SK-N-SH (cell line): Measurements from ENCODE around the gene TIAM2. TPM values are rescaled to one million over a fixed set of nuclear protein-coding genes. Genes with fewer than 3 reads are reported as not detected.
A peak's percentile ranks its signal among the peaks of the same experiment; 100 is the strongest.

Source experiments
- CTCF ChIA-PET: fragments of 300-600, 350-600 bp; formaldehyde crosslinking; extraction: SDS; loops from one replicate; lab custom pipeline; 2021; lab: Yijun Ruan, JAX
- POLR2A ChIA-PET: fragments of 350-600 bp; sonication (Branson Sonifier 250); formaldehyde crosslinking; extraction: SDS; loops from one replicate; lab custom pipeline; 2020; ENCODE audit warnings: antibody characterized with exemption, inconsistent platforms; lab: Yijun Ruan, JAX
- DNase-seq: peaks from one replicate; pipeline ENCODE4 v3.0.0; 2012
- H2AFZ ChIP-seq: fragments of 200-600 bp; sonication (generic); 2 replicates; pipeline ENCODE4 v1.8.1; 2016; ENCODE audit warnings: antibody characterized with exemption, mild to moderate bottlenecking, low read depth
- H3F3A ChIP-seq: fragments of 200-600 bp; sonication (generic); replicated peaks from 2 replicates; pipeline ENCODE3; 2016; ENCODE audit warnings: antibody characterized with exemption, mild to moderate bottlenecking; ENCODE audit not compliant: insufficient read depth
- H3K27ac ChIP-seq, 2 experiments: fragments of 200-500 bp in 1 of 2; fragments of 200-600 bp in 1 of 2; sonication (Bioruptor generic) in 1 of 2; sonication (generic), shearing (Covaris generic) in 1 of 2; 2 replicates each; pipeline versions ENCODE4 v1.5.1 to v1.6.1; 2014 to 2016; ENCODE audit warnings: low read depth in 2 of 2, inconsistent platforms in 1 of 2, low read length in 1 of 2, mild to moderate bottlenecking in 1 of 2, mixed read lengths in 1 of 2
- H3K27me3 ChIP-seq: fragments of 200-600 bp; sonication (generic), shearing (Covaris generic); 2 replicates; pipeline ENCODE4 v1.6.1; 2016; ENCODE audit warnings: mixed run types; ENCODE audit not compliant: insufficient read depth
- H3K36me3 ChIP-seq, 2 experiments: fragments of 200-500 bp in 1 of 2; fragments of 200-600 bp in 1 of 2; sonication (Bioruptor generic) in 1 of 2; sonication (generic) in 1 of 2; replicated peaks in 1 of 2; 2 replicates each; pipeline versions ENCODE3 to v1.5.1; 2014 to 2016; ENCODE audit warnings: low read length in 1 of 2, mild to moderate bottlenecking in 1 of 2; ENCODE audit not compliant: insufficient read depth in 2 of 2, control insufficient read depth in 1 of 2
- H3K4me1 ChIP-seq, 2 experiments: fragments of 200-500 bp in 1 of 2; fragments of 200-600 bp in 1 of 2; sonication (Bioruptor generic) in 1 of 2; sonication (generic), shearing (Covaris generic) in 1 of 2; 2 replicates each; pipeline versions ENCODE4 v1.5.1 to v1.6.1; 2014 to 2016; ENCODE audit warnings: low read depth in 1 of 2, low read length in 1 of 2, mixed run types in 1 of 2; ENCODE audit not compliant: insufficient read depth in 2 of 2, control insufficient read depth in 1 of 2
- H3K4me2 ChIP-seq: fragments of 200-600 bp; sonication (generic), shearing (Covaris generic); 2 replicates; pipeline ENCODE4 v1.6.1; 2017; ENCODE audit warnings: mixed run types
- H3K4me3 ChIP-seq, 2 experiments: fragments of 200-500 bp in 1 of 2; fragments of 200-600 bp in 1 of 2; sonication (Bioruptor generic) in 1 of 2; sonication (generic), shearing (Covaris generic) in 1 of 2; 2 replicates each; pipeline versions ENCODE4 v1.5.1 to v1.8.1; 2014 to 2016; ENCODE audit warnings: low read depth in 2 of 2, inconsistent platforms in 1 of 2, low read length in 1 of 2, mild to moderate bottlenecking in 1 of 2, mixed read lengths in 1 of 2, moderate library complexity in 1 of 2
- H3K79me2 ChIP-seq: fragments of 200-600 bp; sonication (generic); 2 replicates; pipeline ENCODE4 v1.8.1; 2017; ENCODE audit warnings: mild to moderate bottlenecking; ENCODE audit not compliant: insufficient read depth
- H3K9ac ChIP-seq: fragments of 200-600 bp; sonication (generic); 2 replicates; pipeline ENCODE4 v1.6.1; 2017; ENCODE audit warnings: mixed run types
- H3K9me2 ChIP-seq: fragments of 200-600 bp; sonication (generic); 2 replicates; pipeline ENCODE4 v1.6.1; 2017; ENCODE audit warnings: mixed run types
- H3K9me3 ChIP-seq: fragments of 200-600 bp; sonication (generic); 2 replicates; pipeline ENCODE4 v1.6.1; 2017; ENCODE audit warnings: mixed run types, mild to moderate bottlenecking, moderate library complexity
- H4K20me1 ChIP-seq: fragments of 200-600 bp; sonication (generic); 2 replicates; pipeline ENCODE4 v1.6.1; 2017; ENCODE audit warnings: mild to moderate bottlenecking, mixed run types; ENCODE audit not compliant: insufficient read depth
- CTCF ChIP-seq: fragments of 200-600 bp; sonication (generic); IDR thresholded peaks from 2 replicates; pipeline ENCODE4 v1.6.1; 2017; ENCODE audit warnings: antibody characterized with exemption, mild to moderate bottlenecking, moderate library complexity
- ELF1 ChIP-seq: IDR thresholded peaks from 2 replicates; pipeline ENCODE4 v1.4.0; 2012
- EP300 ChIP-seq, 2 experiments: IDR thresholded peaks; 2 replicates each; pipeline versions ENCODE4 v1.4.0 to v1.6.1; 2012; ENCODE audit warnings: borderline replicate concordance in 1 of 2, low read depth in 1 of 2, low read length in 1 of 2
- FOSL2 ChIP-seq: IDR thresholded peaks from 2 replicates; pipeline ENCODE4 v1.4.0; 2012; ENCODE audit warnings: low read depth, mild to moderate bottlenecking, moderate library complexity, borderline replicate concordance
- FOXJ3 ChIP-seq: sonication (generic); formaldehyde crosslinking; IDR thresholded peaks from 2 replicates; pipeline ENCODE4 v1.5.1; 2020; ENCODE audit warnings: mild to moderate bottlenecking, missing genetic modification reagents
- FOXM1 ChIP-seq: IDR thresholded peaks from 2 replicates; pipeline ENCODE4 v1.4.0; 2012; ENCODE audit warnings: low read depth, mild to moderate bottlenecking
- GABPA ChIP-seq: IDR thresholded peaks from 2 replicates; pipeline ENCODE4 v1.4.0; 2012; ENCODE audit warnings: low read depth, mild to moderate bottlenecking
- GATA2 ChIP-seq: sonication (generic); formaldehyde crosslinking; IDR thresholded peaks from 2 replicates; pipeline ENCODE4 v1.5.0; 2020; ENCODE audit warnings: mild to moderate bottlenecking, missing genetic modification reagents
- MEF2A ChIP-seq: IDR thresholded peaks from 2 replicates; pipeline ENCODE4 v1.4.0; 2012; ENCODE audit warnings: low read depth, borderline replicate concordance
- NFIC ChIP-seq: IDR thresholded peaks from 2 replicates; pipeline ENCODE4 v1.4.0; 2012; ENCODE audit warnings: borderline replicate concordance
- NRF1 ChIP-seq: IDR thresholded peaks from 2 replicates; pipeline ENCODE4 v1.6.1; 2012; ENCODE audit warnings: low read depth, mild to moderate bottlenecking, low read length
- RAD21 ChIP-seq: IDR thresholded peaks from 2 replicates; pipeline ENCODE4 v1.6.1; 2012; ENCODE audit warnings: mild to moderate bottlenecking, low read length
- RCOR1 ChIP-seq: fragments of 150-350 bp; IDR thresholded peaks from 2 replicates; pipeline ENCODE4 v1.6.1; 2017; ENCODE audit warnings: antibody characterized with exemption, low read length
- REST ChIP-seq: IDR thresholded peaks from 2 replicates; pipeline ENCODE4 v1.6.1; 2012; ENCODE audit warnings: mild to moderate bottlenecking, low read depth, low read length, moderate library complexity
- RFX5 ChIP-seq: IDR thresholded peaks from 2 replicates; pipeline ENCODE4 v1.6.1; 2012; ENCODE audit warnings: mild to moderate bottlenecking, improper control_type of control experiment, low read length
- RXRA ChIP-seq: IDR thresholded peaks from 2 replicates; pipeline ENCODE4 v1.4.0; 2012; ENCODE audit warnings: low read depth, mild to moderate bottlenecking, borderline replicate concordance
- SIN3A ChIP-seq: IDR thresholded peaks from 2 replicates; pipeline ENCODE4 v1.6.1; 2012; ENCODE audit warnings: low read depth, mild to moderate bottlenecking, low read length, moderate library complexity, borderline replicate concordance
- TAF1 ChIP-seq: IDR thresholded peaks from 2 replicates; pipeline ENCODE4 v1.6.1; 2012; ENCODE audit warnings: low read depth, mild to moderate bottlenecking, low read length, moderate library complexity, borderline replicate concordance
- TCF12 ChIP-seq: IDR thresholded peaks from 2 replicates; pipeline ENCODE4 v1.4.0; 2012
- USF2 ChIP-seq: fragments of 150-350 bp; IDR thresholded peaks from 2 replicates; pipeline ENCODE4 v1.6.1; 2017; ENCODE audit warnings: antibody characterized with exemption, low read length, low read depth, borderline replicate concordance
- WGBS: methylation state at CpG from one replicate; pipeline ENCODE4 v1.1.6; 2017; ENCODE audit warnings: low lambda C conversion rate; 5-methylcytosine and 5-hydroxymethylcytosine counted together
- polyA plus RNA-seq, 3 experiments: library from polyadenylated mRNA; depleted of rRNA; stranded (reverse); fragments of >200 nt; gene quantifications; 2 replicates each; pipeline ENCODE4 v1.2.3, GENCODE V29; 2012
- TF ChIP-seq, protein P1 (sequence below): fragments of 150-350 bp; IDR thresholded peaks from 2 replicates; pipeline ENCODE4 v1.6.1; 2016; ENCODE audit warnings: mild to moderate bottlenecking, low read depth, low read length
- TF ChIP-seq, protein P2 (sequence below): IDR thresholded peaks from 2 replicates; pipeline ENCODE4; 2012
- TF ChIP-seq, protein P3 (sequence below): IDR thresholded peaks from 2 replicates; pipeline ENCODE4 v1.4.0; 2012; ENCODE audit warnings: low read depth, borderline replicate concordance

TIAM2 gene
- polyA plus RNA-seq, 1 of the 3 experiments (the other 2 are of a cell fraction), result 13.6 TPM

DNA sequence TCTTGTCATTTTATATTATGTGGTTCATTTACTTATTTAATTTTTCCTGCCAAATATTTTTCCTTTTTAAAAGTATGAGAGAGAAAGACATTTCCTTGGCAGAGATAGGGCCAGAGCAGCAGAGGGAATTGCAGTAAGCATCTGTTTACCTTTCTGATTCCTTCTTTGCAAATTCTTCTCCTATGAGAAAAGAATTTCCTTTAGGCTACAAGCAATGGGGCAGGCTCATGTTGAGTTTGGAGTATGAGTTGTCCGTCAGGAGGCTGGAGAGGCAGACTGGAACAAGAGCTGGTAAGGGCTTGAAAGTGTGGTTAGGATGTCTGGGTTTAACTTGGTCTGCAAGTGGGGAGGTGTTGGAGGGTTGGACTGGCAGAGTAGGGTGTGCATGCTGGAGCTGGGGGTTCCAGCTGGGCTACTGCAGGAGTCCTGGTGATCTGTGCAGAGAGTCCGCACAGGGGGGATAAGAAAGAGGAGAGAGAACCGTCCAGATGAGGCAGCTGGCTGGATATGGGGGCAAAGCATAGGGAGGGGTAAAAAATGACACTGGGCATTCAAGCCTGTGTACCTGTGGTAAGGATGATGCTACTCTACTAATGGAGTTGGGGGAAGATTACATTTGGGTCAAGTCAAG, 19.7 kb downstream of the TIAM2 start:
- Histone ChIP-seq H3K27me3 (no peaks in the 10 kb centered on the region), H3K36me3 (no peaks in the 10 kb centered on the region), H3K27ac (peak overlapping the region; percentile 40 to 73; a peak in 3 of 4 replicates), H3K4me1 (peaks cover 9 to 11% of the 10 kb centered on the region in 2 experiments), H3K4me2 (peak overlapping the region; percentile 40), H4K20me1 (no peaks in the 10 kb centered on the region), H3K9ac (no peak overlapping the region), H3K9me3 (no peaks in the 10 kb centered on the region), H3K9me2 (no peaks in the 10 kb centered on the region), H3K79me2 (peaks cover 38% of the 10 kb centered on the region; the same call in 1 of the 2 replicates), H3K4me3 (no peak overlapping the region), H2AFZ (no peak overlapping the region), H3F3A (peaks cover 14% of the 10 kb centered on the region)
- 72% methylated on average over 3 of the region's 3 CpGs for WGBS
- POLR2A ChIA-PET, result no interaction called here
- CTCF ChIA-PET, result interaction anchor here (0.9 kb wide), 1 partner anchor 9 kb away, joined by 3 read pairs; no protein-coding TSS in a partner anchor
- no peak for DNase-seq
- no peak for TF ChIP-seq MEF2A
- no peak for TF ChIP-seq RXRA
- no peak for TF ChIP-seq EP300 (IDR thresholded peaks at IDR 0.05; ENCODE audit: borderline replicate concordance in 1 of 2, low read depth in 1 of 2, low read length in 1 of 2)
- no peak for TF ChIP-seq FOSL2
- TF ChIP-seq TAF1, result no peak
- no peak for TF ChIP-seq GATA2 (CRISPR knock-in tag)
- no peak for TF ChIP-seq SIN3A
- no peak for TF ChIP-seq RCOR1
- TF ChIP-seq REST, result no peak
- TF ChIP-seq, protein P1, sequence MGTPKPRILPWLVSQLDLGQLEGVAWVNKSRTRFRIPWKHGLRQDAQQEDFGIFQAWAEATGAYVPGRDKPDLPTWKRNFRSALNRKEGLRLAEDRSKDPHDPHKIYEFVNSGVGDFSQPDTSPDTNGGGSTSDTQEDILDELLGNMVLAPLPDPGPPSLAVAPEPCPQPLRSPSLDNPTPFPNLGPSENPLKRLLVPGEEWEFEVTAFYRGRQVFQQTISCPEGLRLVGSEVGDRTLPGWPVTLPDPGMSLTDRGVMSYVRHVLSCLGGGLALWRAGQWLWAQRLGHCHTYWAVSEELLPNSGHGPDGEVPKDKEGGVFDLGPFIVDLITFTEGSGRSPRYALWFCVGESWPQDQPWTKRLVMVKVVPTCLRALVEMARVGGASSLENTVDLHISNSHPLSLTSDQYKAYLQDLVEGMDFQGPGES, result no peak
- no peak for TF ChIP-seq RFX5
- TF ChIP-seq ELF1, result no peak
- TF ChIP-seq NFIC, result peak; percentile 32; the same call in 1 of the 2 replicates
- TF ChIP-seq FOXJ3 (CRISPR knock-in tag), result no peak
- TF ChIP-seq, protein P2, sequence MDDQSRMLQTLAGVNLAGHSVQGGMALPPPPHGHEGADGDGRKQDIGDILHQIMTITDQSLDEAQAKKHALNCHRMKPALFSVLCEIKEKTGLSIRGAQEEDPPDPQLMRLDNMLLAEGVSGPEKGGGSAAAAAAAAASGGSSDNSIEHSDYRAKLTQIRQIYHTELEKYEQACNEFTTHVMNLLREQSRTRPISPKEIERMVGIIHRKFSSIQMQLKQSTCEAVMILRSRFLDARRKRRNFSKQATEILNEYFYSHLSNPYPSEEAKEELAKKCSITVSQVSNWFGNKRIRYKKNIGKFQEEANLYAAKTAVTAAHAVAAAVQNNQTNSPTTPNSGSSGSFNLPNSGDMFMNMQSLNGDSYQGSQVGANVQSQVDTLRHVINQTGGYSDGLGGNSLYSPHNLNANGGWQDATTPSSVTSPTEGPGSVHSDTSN, result peak; percentile 25; the same call in 1 of the 2 replicates
- TF ChIP-seq NRF1, result no peak
- no peak for TF ChIP-seq GABPA
- peak; percentile 41; the same call in 1 of the 2 replicates for TF ChIP-seq TCF12
- TF ChIP-seq USF2, result no peak
- TF ChIP-seq, protein P3, sequence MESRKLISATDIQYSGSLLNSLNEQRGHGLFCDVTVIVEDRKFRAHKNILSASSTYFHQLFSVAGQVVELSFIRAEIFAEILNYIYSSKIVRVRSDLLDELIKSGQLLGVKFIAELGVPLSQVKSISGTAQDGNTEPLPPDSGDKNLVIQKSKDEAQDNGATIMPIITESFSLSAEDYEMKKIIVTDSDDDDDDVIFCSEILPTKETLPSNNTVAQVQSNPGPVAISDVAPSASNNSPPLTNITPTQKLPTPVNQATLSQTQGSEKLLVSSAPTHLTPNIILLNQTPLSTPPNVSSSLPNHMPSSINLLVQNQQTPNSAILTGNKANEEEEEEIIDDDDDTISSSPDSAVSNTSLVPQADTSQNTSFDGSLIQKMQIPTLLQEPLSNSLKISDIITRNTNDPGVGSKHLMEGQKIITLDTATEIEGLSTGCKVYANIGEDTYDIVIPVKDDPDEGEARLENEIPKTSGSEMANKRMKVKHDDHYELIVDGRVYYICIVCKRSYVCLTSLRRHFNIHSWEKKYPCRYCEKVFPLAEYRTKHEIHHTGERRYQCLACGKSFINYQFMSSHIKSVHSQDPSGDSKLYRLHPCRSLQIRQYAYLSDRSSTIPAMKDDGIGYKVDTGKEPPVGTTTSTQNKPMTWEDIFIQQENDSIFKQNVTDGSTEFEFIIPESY, result no peak
- no peak for TF ChIP-seq FOXM1
- no peak for TF ChIP-seq CTCF
- no peak for TF ChIP-seq RAD21
